Neural progenitor cell (in vitro differentiated cells): Measurements from ENCODE around the gene ZNRF1. TPM values are rescaled to one million over a fixed set of nuclear protein-coding genes. Genes with fewer than 3 reads are reported as not detected.

Experiments
- DNase-seq: peaks from one replicate; pipeline ENCODE4 v3.0.0-alpha.2; 2016; ENCODE audit warnings: low spot score
- H2AFZ ChIP-seq: fragments of 200-600 bp; sonication (generic); replicated peaks from 2 replicates; pipeline ENCODE4 v1.6.1; 2016; ENCODE audit warnings: antibody characterized with exemption
- H3F3A ChIP-seq: fragments of 200-600 bp; sonication (generic); 2 replicates; pipeline ENCODE4 v1.6.1; 2016; ENCODE audit warnings: antibody characterized with exemption, low read depth
- H3K27ac ChIP-seq: fragments of 200-600 bp; sonication (generic); 2 replicates; pipeline ENCODE4 v1.5.1; 2016; ENCODE audit warnings: mild to moderate bottlenecking
- H3K27me3 ChIP-seq: fragments of 200-600 bp; sonication (generic); 2 replicates; pipeline ENCODE4 v1.6.1; 2016; ENCODE audit warnings: mild to moderate bottlenecking, moderate library complexity
- H3K36me3 ChIP-seq: fragments of 200-600 bp; sonication (generic); 2 replicates; pipeline ENCODE4 v1.5.1; 2016
- H3K4me1 ChIP-seq: fragments of 200-600 bp; sonication (generic); 2 replicates; pipeline ENCODE4 v1.6.1; 2016; ENCODE audit warnings: mixed run types
- H3K4me2 ChIP-seq: fragments of 200-600 bp; sonication (generic); 2 replicates; pipeline ENCODE4 v1.6.1; 2016
- H3K4me3 ChIP-seq: fragments of 200-600 bp; sonication (generic); 2 replicates; pipeline ENCODE4 v1.5.1; 2016
- H3K79me2 ChIP-seq: fragments of 200-600 bp; sonication (generic); 2 replicates; pipeline ENCODE4 v1.6.1; 2016; ENCODE audit warnings: low read depth
- H3K9ac ChIP-seq: fragments of 200-600 bp; sonication (generic); 2 replicates; pipeline ENCODE4 v1.6.1; 2016
- H3K9me3 ChIP-seq: fragments of 200-600 bp; sonication (generic); 2 replicates; pipeline ENCODE4 v1.5.1; 2016; ENCODE audit warnings: low read depth
- H4K20me1 ChIP-seq: fragments of 200-600 bp; sonication (generic); 2 replicates; pipeline ENCODE4 v1.6.1; 2016; ENCODE audit warnings: low read depth
- H3K27ac Mint-ChIP-seq: 3 replicates; pipeline ENCODE4 v1.8.0; 2021; ENCODE audit warnings: mixed read lengths
- H3K27me3 Mint-ChIP-seq: 2 replicates; pipeline ENCODE4 v1.8.0; 2022; ENCODE audit warnings: low read depth, mild to moderate bottlenecking, inconsistent platforms, moderate library complexity, mixed read lengths; ENCODE audit not compliant: insufficient read depth
- H3K36me3 Mint-ChIP-seq: 3 replicates; pipeline ENCODE4 v1.8.0; 2021; ENCODE audit warnings: mixed read lengths
- H3K4me1 Mint-ChIP-seq: 3 replicates; pipeline ENCODE4 v1.8.0; 2021; ENCODE audit warnings: mixed read lengths
- H3K4me3 Mint-ChIP-seq: 3 replicates; pipeline ENCODE4 v1.8.0; 2021; ENCODE audit warnings: mild to moderate bottlenecking, moderate library complexity, mixed read lengths
- H3K9me3 Mint-ChIP-seq: 3 replicates; pipeline ENCODE4 v1.8.0; 2020; ENCODE audit warnings: mixed read lengths
- CTCF ChIP-seq: fragments of 200-600 bp; sonication (generic); IDR thresholded peaks from 2 replicates; pipeline ENCODE4 v1.5.1; 2017; ENCODE audit warnings: antibody characterized with exemption, mild to moderate bottlenecking
- EZH2 ChIP-seq: fragments of 200-600 bp; sonication (generic); IDR thresholded peaks from 2 replicates; pipeline ENCODE4 v1.6.1; 2017; ENCODE audit warnings: antibody characterized with exemption, mild to moderate bottlenecking, moderate library complexity
- EZH2phosphoT487 ChIP-seq: fragments of 200-600 bp; sonication (generic); IDR thresholded peaks from 2 replicates; pipeline ENCODE4 v1.6.1; 2017; ENCODE audit warnings: antibody characterized with exemption
- total RNA-seq: library from RNA; depleted of rRNA; stranded (reverse); fragments of >200 nt; gene quantifications from 2 replicates; pipeline ENCODE4 v1.2.3, GENCODE V29; 2015; ENCODE audit warnings: low replicate concordance

Gene ZNRF1
- total RNA-seq, 1 donor from 2014 or later = 9.3 TPM

DNA sequence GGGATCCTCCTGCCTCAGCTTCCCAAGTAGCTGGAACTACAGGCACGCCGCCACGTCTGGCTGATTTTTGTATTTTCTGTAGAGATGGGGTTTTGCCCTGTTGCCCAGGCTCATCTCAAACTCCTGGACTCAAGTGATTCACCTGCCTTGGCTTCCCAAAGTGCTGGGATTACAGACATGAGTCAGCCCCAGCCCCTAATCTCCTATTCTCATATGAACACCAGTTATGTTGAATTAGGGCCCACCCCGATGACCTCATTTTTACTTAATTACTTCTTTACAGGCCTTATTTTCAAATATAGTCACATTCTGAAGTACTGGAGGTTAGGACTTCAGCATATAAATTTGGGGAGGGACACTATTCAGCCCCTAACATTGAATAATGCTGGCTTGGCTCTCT is 49.2 kb downstream of the ZNRF1 start:
- no peak overlapping the region for H3K27ac Mint-ChIP-seq
- no peaks in the 10 kb centered on the region for H3K27me3 Mint-ChIP-seq
- H3F3A ChIP-seq = peaks cover 9% of the 10 kb centered on the region
- no peak overlapping the region for H2AFZ ChIP-seq
- peaks cover 27% of the 10 kb centered on the region for H3K9me3 Mint-ChIP-seq
- H3K36me3 ChIP-seq = no peaks in the 10 kb centered on the region
- H3K9ac ChIP-seq = no peak overlapping the region
- H3K4me3 ChIP-seq = no peak overlapping the region
- no peak overlapping the region for H3K27ac ChIP-seq
- H3K79me2 ChIP-seq = peaks cover 99% of the 10 kb centered on the region
- peaks cover 10% of the 10 kb centered on the region for H3K4me1 Mint-ChIP-seq
- no peaks in the 10 kb centered on the region for H3K27me3 ChIP-seq
- TF ChIP-seq EZH2phosphoT487 (no peak), EZH2 (no peak), CTCF (no peak)
- H3K4me1 ChIP-seq = peaks cover 8% of the 10 kb centered on the region
- H3K9me3 ChIP-seq = no peaks in the 10 kb centered on the region
- no peak overlapping the region for H3K4me2 ChIP-seq
- peaks cover 28% of the 10 kb centered on the region for H3K36me3 Mint-ChIP-seq
- peaks cover 11% of the 10 kb centered on the region for H4K20me1 ChIP-seq
- no peak overlapping the region for H3K4me3 Mint-ChIP-seq
- DNase-seq = no peak

DNA sequence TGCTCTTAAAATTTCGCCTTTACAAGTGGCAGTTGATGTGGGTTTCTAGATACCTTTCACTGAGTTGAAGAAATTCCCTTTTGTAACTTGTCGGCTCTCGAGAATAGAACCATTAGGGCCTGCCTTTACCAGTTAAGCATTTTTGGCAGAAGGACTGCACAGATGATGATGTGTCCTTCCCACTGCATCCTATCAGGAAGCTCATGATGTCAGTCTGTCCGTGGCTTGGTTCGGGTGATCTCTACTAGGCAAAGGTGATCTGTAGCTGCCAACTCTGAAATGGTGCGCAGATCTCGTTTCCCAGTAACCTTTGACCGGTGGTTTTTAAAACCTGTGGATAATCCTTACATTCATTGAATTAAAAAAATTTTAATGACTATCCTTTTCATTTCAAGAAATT is 49.7 kb downstream of the ZNRF1 start:
- Mint-ChIP-seq H3K9me3 (peaks cover 27% of the 10 kb centered on the region), H3K27me3 (no peaks in the 10 kb centered on the region), H3K4me1 (peaks cover 10% of the 10 kb centered on the region), H3K4me3 (no peak overlapping the region), H3K27ac (no peak overlapping the region), H3K36me3 (peaks cover 28% of the 10 kb centered on the region)
- no peak for TF ChIP-seq EZH2phosphoT487
- no peak for TF ChIP-seq EZH2
- TF ChIP-seq CTCF = no peak
- peaks cover 99% of the 10 kb centered on the region for H3K79me2 ChIP-seq
- peaks cover 12% of the 10 kb centered on the region for H4K20me1 ChIP-seq
- H3K4me1 ChIP-seq = peaks cover 10% of the 10 kb centered on the region
- H3K9ac ChIP-seq = no peak overlapping the region
- peaks cover 10% of the 10 kb centered on the region for H3F3A ChIP-seq
- H3K27ac ChIP-seq = no peak overlapping the region
- no peak overlapping the region for H2AFZ ChIP-seq
- H3K9me3 ChIP-seq = no peaks in the 10 kb centered on the region
- no peaks in the 10 kb centered on the region for H3K27me3 ChIP-seq
- no peak for DNase-seq
- H3K4me2 ChIP-seq = no peak overlapping the region
- no peaks in the 10 kb centered on the region for H3K36me3 ChIP-seq
- H3K4me3 ChIP-seq = no peak overlapping the region

DNA sequence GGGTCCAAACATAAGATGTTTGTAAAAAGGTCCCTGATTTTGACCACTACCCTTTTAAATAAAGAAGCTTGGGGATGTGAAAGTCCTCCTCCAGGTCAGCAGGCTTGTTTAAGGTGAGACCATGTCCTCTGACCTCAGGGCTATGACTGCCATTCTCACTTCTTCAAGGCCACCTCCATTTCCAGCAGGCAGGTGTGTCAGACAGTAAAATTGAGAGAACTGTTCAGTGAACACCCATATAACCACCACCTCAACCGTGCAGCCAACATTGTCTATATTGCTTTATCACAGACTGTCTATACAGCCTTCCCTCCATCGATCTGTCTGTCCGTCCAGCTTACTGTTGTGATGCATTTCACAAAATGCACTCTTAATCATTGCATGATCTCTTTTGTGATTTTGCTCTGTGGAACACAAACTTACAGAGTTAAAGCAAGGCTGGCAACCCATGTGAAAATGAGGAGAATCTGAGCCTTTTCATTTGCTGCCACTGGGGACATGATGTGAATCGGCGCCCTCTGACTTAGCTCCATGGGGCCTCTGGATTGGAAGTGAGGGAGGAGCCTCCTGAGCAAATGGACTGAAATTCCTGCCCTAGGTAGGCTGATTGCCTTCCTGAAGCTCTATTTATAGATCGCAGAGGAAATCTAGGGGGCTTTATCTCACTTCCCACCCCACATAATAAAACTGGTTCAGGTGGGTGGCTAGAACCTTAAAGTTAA is 53.8 kb downstream of the ZNRF1 start:
- Mint-ChIP-seq H3K4me1 (peaks cover 18% of the 10 kb centered on the region), H3K27me3 (no peaks in the 10 kb centered on the region), H3K4me3 (no peak overlapping the region), H3K9me3 (peaks cover 24% of the 10 kb centered on the region), H3K27ac (no peak overlapping the region), H3K36me3 (peaks cover 42% of the 10 kb centered on the region)
- H4K20me1 ChIP-seq = peaks cover 47% of the 10 kb centered on the region
- no peaks in the 10 kb centered on the region for H3K9me3 ChIP-seq
- H3K4me1 ChIP-seq = peaks cover 17% of the 10 kb centered on the region
- H3K27ac ChIP-seq = peak overlapping the region; percentile 29
- H3K27me3 ChIP-seq = no peaks in the 10 kb centered on the region
- peaks cover 10% of the 10 kb centered on the region for H3F3A ChIP-seq
- peaks cover 99% of the 10 kb centered on the region for H3K79me2 ChIP-seq
- H3K36me3 ChIP-seq = no peaks in the 10 kb centered on the region
- TF ChIP-seq EZH2phosphoT487 (no peak), EZH2 (no peak), CTCF (no peak)
- no peak overlapping the region for H3K4me3 ChIP-seq
- no peak overlapping the region for H3K9ac ChIP-seq
- no peak overlapping the region for H3K4me2 ChIP-seq
- no peak overlapping the region for H2AFZ ChIP-seq
- DNase-seq = peak; percentile 32
